D341Med (cell line): ENCODE data around the gene KDELR3.

Experiments
- DNase-seq: peaks from one replicate; pipeline ENCODE4 v3.0.0; 2012; ENCODE audit warnings: low spot score

Gene KDELR3

DNA sequence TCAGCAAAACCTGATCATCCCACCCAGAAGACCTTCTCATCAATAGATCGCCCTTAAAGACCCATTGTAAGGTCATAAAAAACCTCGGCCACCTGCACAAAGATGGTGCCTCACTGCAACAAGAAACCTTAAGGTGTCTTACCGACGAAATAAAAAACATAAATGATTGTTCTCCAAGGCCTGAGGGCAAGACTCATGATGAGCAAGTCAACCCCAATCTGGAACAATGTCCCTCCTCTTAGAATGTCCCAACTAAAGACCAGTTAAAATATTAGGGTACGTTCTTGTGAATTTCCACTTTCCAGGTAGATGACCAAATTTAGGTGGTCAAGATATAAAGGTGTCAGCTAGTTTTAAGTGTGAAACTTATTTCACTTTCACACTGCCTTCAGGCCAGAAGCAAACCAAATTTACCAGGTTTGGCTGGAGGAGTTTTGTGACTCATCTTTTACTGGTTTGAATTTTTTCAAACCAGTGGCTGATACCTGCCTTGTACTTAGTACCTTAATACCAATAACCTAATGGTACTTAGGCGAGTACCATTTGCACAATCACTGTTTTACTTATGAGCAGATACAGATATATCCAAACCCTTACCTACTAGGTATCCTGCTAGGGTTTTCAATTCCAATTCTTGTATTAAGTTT, 14.9 kb downstream of the KDELR3 start:
- DNase-seq: no peak

DNA sequence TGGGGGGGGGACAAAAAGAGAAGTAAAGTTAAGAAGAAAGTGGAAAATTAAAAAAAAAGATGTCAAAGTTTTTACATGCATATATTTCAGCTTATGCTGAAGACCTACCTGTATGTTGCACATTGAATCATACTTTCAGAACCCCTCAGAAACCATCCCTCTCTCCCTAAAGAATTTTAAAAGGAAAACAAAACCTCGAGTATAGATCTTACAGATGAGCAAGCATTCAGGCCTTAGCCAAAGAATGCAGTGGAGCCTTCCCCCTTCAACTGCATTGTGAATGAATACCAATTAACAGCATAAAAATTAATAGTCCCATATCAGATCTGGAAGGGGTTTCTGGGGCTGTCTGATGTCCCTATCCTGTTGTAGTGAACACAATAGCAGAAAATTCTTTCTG, 16.3 kb downstream of the KDELR3 start:
- DNase-seq: no peak

GRCh38 chr22:38485783-38486182, 17.9 kb downstream of the KDELR3 start:
- no peak for DNase-seq

DNA sequence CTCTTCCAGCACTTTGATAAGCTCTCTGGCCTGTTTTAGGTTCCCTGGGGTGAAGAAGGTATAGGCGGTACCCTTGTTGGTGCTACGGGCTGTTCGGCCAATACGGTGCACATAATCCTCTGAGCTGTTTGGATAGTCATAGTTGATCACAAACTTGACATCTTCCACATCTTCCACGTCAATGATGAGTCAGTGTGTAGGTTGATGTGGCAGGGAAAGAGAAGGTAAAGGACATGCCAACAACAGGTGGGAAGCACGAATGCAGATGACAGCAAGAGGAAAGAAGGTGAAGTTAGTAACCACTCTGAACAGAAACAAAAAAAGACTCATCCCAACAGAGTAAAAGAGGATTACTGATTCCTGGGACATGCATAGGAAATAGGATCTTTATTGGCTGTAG, 20.1 kb downstream of the KDELR3 start:
- DNase-seq: no peak

DNA sequence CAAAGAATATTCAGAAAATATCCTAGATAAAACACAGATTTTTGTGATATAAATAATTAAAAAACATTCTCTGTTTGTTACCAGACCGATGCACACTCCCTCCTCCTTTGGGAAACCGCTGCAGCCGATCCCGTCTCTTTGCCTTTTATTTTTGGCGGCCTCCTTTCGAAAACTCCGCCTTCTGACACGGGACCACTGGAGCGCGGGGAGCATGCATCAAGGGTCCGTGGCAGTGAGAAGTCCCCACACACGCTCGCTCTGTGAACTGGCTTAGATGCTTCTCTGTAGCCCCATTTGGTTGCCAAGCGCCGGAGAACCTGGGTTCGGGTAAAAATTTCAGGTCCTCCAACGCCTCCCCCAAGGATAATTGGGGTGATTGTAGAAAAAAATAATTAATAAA, 21.2 kb downstream of the KDELR3 start:
- no peak for DNase-seq

- DNase-seq: no peak
Observed at GRCh38 chr22:38489561-38490145, 21.8 kb downstream of the KDELR3 start.

GRCh38 chr22:38490475-38490874, 22.6 kb downstream of the KDELR3 start:
- DNase-seq: no peak

GRCh38 chr22:38490915-38491314, 23.0 kb downstream of the KDELR3 start:
- no peak for DNase-seq

DNA sequence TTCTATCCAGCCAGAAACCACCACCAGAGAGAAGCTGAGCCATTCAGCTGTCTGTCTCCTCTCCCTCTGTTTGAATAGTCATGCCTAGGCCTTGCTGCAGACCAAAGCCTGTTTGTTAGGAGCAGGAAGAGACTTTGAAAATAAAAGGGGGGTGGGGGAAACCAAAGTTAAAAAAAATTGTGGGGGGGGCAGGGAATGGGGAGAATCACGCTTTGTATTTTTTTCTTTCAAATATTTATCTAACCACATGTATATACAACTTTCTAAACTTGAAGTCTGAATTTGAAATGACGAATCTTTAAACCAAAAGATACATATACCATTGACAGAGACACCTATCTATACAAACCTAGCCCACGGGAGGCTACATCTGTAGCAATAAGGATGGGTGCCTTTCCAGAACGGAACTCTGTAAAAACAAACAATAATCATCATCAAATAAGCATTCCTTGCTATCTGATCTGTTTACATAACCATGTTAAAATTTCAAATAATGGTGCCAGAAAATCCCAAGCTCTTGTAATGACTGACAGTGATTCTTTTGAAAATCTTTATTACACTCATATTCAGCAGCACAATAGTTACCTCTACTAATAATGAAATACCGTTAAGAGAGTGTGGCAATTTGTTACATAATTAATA, 23.9 kb downstream of the KDELR3 start:
- DNase-seq: no peak

- DNase-seq: no peak
Observed at GRCh38 chr22:38494498-38494897, 26.6 kb downstream of the KDELR3 start.

- DNase-seq: no peak
Observed at GRCh38 chr22:38494939-38495338, 27.0 kb downstream of the KDELR3 start.

GRCh38 chr22:38497869-38498268, 30.0 kb downstream of the KDELR3 start:
- DNase-seq: no peak

DNA sequence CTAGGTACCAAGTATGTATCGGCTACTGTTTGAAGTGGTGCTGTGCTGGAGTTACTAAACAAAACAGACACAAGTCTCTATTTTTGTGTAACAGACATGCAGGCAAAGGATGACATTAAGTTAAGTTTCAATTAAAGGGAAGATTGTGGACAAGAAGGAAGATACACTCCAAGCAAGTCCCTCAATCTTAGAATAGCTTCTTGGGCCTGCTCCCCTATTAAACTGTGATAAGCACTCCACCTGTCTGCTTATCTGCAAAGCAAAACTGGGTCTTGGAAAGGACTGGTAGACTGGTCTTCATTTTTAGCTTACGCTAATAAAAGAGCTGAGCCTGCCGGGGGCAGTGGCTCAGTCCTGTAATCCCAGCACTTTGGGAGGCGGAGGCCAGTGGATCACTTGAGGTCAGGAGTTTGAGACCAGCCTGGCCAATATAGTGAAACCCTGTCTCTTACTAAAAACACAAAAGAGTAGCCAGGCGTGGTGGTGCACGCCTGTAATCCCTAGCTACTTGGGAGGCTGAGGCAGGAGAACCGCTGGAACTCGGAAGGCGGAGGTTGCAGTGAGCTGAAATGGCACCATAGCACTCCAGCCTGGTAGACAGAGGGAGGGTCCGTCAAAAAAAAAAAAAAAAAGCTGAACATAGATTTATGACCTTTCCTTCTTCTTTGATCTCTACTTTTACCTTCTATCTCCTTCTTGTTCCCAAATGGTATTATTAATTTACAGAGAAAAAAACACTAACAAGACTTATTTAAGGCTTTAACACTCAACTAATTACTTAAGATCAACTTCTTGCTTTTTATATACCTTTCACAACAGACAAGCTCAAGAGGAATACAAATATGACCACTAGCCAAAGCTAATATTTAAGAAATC, 34.1 kb downstream of the KDELR3 start:
- DNase-seq: no peak

- DNase-seq: no peak
Observed at GRCh38 chr22:38503021-38503420, 35.1 kb downstream of the KDELR3 start.

DNA sequence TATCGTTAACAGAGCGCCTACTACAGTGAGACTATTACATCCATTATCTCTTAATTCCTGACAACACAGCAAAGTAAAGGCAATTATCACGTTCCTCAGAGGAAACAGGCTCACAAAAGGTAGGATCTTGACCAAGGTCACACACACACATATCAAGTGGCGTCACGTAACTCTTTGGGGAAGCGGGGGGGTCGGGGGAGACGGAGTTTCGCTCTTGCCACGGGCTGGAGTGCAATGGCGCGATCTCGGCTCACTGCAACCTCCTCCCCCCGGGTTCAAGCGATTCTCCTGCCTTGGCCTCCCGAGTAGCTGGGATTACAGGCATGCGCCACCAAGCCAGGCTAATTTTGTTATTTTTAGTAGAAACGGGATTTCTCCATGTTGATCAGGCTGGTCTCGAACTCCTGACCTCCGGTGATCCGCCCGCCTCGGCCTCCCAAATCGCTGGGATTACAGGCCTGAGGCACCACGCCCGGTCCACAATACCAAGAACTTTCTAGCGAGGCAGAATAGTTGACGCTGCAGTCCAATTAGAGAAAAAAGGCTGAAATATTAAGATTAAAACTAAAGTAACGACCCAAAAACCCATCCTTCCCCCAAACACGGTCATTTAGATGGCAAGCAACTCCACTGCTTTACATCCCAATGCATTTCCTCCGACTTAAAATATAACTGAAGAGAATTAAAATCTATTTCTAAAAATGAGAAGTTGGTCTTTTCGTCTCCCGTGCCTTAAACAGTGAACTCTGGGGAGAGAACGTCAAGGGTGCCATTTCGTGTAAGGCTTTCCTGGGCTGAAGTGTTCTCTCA, 37.0 kb downstream of the KDELR3 start:
- no peak for DNase-seq

DNA sequence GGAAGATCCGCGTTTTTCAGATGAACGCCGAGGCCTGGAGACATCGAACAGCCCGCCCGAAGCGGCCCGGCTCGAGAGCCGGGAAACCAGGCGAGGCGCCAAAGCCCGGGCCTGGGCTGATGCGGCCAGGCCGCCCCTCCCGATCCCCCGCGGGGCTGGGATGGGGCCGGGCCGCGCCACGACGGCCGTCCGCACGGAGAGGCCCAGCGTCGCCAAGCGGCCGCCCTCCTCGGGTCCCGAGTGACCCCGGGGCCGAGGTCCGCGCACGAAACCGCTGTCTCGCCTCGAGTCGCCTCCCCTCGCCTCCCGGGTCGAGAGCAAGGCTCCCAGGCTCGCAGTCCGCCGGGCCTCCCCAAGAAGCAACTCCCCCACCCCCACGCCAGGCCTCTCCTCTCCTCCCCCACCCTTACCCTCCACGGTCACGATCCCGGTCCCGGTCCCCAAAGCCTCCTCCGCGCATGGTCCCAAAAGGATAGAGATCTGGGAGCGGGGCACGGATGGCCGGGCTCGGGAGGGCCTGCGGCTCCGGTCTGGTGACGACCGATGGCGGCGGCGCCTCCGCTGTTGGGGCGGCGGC, 37.7 kb downstream of the KDELR3 start:
- DNase-seq: peak; percentile 86

GRCh38 chr22:38506118-38506962, 38.4 kb downstream of the KDELR3 start, which contains the start of gene DDX17:
DDX17 (minus strand) TSS chr22:38506311.
- DNase-seq: peak; percentile 89

GRCh38 chr22:38510416-38510970, 42.6 kb downstream of the KDELR3 start:
- no peak for DNase-seq

DNA sequence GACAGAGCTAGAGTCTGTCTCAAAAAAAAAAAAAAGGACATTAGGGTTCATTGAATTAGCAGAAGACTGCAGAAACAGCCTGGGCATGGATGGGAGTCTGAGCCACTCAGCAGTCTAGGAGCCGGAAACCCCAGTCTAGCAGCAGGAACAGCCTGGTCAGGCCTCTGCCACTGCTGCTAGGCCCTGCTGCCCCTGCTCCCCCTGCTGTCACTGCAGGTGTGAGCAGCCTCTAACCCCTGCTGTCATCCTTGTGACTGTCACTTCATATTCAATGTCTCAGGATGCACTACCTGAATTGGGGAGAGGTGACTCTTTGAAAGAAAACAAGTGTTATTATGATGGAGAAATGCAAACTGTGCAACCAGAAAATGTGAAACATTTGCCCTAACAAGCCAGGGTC, 45.2 kb downstream of the KDELR3 start:
- DNase-seq: peak; percentile 59

- DNase-seq: no peak
Observed at GRCh38 chr22:38518620-38519019, 50.7 kb downstream of the KDELR3 start.
